Chondrocyte (in vitro differentiated cells): Measurements from ENCODE around the gene LSS. TPM values are rescaled to one million over a fixed set of nuclear protein-coding genes. Genes with fewer than 3 reads are reported as not detected.

ENCODE experiments used
- DNase-seq: peaks from one replicate; pipeline ENCODE4 v3.0.0; 2021; ENCODE audit warnings: mixed read lengths, low spot score
- H3K27ac Mint-ChIP-seq: one replicate; pipeline ENCODE4 v1.8.0; 2021; ENCODE audit warnings: mild to moderate bottlenecking, moderate library complexity, mixed read lengths; ENCODE audit not compliant: unreplicated experiment
- H3K27me3 Mint-ChIP-seq: 2 replicates; pipeline ENCODE4 v1.8.0; 2021; ENCODE audit warnings: low read depth, mixed read lengths
- H3K36me3 Mint-ChIP-seq: 2 replicates; pipeline ENCODE4 v1.8.0; 2021; ENCODE audit warnings: low read depth, mixed read lengths
- H3K4me1 Mint-ChIP-seq: 2 replicates; pipeline ENCODE4 v1.8.0; 2021; ENCODE audit warnings: low read depth, mild to moderate bottlenecking, mixed read lengths
- H3K4me3 Mint-ChIP-seq: one replicate; pipeline ENCODE4 v1.8.0; 2021; ENCODE audit warnings: mild to moderate bottlenecking, moderate library complexity, mixed read lengths; ENCODE audit not compliant: unreplicated experiment
- H3K9me3 Mint-ChIP-seq: 2 replicates; pipeline ENCODE4 v1.8.0; 2021; ENCODE audit warnings: low read depth, mixed read lengths
- total RNA-seq: library from RNA; stranded (reverse); gene quantifications from 3 replicates; pipeline ENCODE4 v1.2.1, GENCODE V29; 2021
- TF ChIP-seq, protein P1 (sequence below): fragments of 200-600 bp; sonication (generic); IDR thresholded peaks from 2 replicates; pipeline ENCODE4 v1.5.0; 2021; ENCODE audit warnings: antibody characterized with exemption, mild to moderate bottlenecking, moderate library complexity

LSS gene
- total RNA-seq, 1 donor from 2014 or later: 107 TPM

DNA sequence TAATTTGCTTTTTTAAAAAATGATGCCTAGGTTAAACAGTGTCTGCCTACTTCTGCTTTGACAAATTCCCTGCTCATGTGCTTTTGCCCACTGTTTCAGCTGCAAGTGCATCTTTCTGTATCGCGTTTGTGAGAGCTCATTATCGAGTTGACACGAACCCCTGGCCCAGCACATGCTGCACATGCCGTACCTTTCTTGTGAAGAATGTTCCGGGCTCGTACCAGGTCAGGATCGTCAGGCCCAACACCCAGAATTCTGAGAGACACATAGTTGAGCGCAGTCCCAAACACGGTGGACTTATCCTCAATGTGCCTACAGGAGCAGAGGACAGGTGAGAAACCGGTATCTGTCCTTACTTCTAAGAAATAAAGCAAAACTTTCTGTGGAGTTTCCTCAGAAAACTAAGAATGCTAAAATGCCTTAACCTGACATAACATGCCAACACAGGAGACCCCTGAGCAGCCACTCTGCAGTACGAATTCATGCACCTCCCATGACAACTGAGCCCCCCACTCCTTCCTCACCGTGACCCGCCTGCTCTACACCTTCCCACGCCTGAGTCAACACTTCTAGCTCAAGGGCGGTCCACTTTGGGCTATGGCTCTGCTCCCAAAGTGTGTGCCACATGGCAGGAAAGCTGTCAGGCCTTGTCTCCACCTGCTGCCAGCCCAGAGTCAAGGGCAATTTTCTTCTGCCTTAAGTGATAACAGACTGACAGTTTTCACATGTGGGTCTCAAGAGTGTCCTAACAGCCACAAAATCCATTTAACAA is 6.7 kb downstream of the LSS start:
- peak; percentile 51 for DNase-seq
- TF ChIP-seq, protein P1, sequence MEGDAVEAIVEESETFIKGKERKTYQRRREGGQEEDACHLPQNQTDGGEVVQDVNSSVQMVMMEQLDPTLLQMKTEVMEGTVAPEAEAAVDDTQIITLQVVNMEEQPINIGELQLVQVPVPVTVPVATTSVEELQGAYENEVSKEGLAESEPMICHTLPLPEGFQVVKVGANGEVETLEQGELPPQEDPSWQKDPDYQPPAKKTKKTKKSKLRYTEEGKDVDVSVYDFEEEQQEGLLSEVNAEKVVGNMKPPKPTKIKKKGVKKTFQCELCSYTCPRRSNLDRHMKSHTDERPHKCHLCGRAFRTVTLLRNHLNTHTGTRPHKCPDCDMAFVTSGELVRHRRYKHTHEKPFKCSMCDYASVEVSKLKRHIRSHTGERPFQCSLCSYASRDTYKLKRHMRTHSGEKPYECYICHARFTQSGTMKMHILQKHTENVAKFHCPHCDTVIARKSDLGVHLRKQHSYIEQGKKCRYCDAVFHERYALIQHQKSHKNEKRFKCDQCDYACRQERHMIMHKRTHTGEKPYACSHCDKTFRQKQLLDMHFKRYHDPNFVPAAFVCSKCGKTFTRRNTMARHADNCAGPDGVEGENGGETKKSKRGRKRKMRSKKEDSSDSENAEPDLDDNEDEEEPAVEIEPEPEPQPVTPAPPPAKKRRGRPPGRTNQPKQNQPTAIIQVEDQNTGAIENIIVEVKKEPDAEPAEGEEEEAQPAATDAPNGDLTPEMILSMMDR: no peak
- peaks cover 28% of the 10 kb centered on the region for H3K4me1 Mint-ChIP-seq
- no peaks in the 10 kb centered on the region for H3K9me3 Mint-ChIP-seq
- H3K36me3 Mint-ChIP-seq: peaks cover 17% of the 10 kb centered on the region
- H3K27ac Mint-ChIP-seq: no peak overlapping the region
- no peak overlapping the region for H3K4me3 Mint-ChIP-seq
- H3K27me3 Mint-ChIP-seq: no peaks in the 10 kb centered on the region

DNA sequence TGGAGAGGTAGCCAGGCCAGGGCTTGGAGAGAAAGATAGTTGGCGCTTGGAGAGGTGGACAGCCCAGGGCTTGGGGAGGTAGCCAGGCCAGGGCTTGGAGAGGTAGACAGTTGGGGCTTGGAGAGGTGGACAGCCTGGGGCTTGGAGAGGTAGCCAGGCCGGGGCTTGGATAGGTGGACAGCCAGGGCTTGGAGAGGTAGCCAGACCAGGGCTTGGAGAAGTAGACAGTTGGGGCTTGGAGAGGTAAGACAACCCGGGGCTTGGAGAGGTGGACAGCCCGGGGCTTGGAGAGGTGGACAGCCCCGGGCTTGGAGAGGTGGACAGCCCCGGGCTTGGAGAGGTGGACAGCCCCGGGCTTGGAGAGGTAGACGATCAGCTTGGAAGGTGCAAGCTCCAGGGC is 7.7 kb downstream of the LSS start:
- TF ChIP-seq, protein P1: no peak
- Mint-ChIP-seq H3K27ac (no peak overlapping the region), H3K36me3 (peaks cover 18% of the 10 kb centered on the region), H3K9me3 (no peaks in the 10 kb centered on the region), H3K4me1 (peaks cover 18% of the 10 kb centered on the region), H3K27me3 (no peaks in the 10 kb centered on the region), H3K4me3 (no peak overlapping the region)
- peak; percentile 53 for DNase-seq

DNA sequence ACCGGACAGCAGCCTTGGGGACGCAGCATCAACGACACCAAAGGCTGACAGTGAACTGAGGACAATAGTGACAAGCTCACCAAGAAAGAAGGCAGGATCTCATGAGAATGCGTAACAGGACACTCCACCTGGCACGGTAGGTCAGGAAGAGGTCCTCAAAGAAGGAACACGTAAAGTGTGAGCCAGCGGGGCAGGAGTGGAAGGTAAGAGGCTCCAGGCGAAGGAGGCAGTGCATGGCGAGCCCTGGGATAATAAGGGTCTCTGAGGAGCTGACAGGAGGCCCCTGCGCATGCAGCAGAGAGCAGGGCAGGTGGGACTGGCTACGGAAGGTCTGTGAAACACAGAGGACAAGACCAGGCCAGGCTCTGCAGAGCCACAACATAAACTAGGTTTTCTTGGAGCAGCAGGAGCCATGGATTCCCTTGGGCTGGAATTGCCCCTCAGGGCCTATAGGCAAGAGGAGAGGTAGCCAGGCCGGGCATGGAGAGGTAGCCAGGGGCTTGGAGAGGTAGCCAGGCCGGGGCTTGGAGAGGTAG is 8.2 kb downstream of the LSS start:
- H3K36me3 Mint-ChIP-seq: peaks cover 18% of the 10 kb centered on the region
- peak; percentile 66 for DNase-seq
- no peak overlapping the region for H3K27ac Mint-ChIP-seq
- peaks cover 13% of the 10 kb centered on the region for H3K4me1 Mint-ChIP-seq
- TF ChIP-seq, protein P1: no peak
- no peaks in the 10 kb centered on the region for H3K27me3 Mint-ChIP-seq
- no peaks in the 10 kb centered on the region for H3K9me3 Mint-ChIP-seq
- no peak overlapping the region for H3K4me3 Mint-ChIP-seq

DNA sequence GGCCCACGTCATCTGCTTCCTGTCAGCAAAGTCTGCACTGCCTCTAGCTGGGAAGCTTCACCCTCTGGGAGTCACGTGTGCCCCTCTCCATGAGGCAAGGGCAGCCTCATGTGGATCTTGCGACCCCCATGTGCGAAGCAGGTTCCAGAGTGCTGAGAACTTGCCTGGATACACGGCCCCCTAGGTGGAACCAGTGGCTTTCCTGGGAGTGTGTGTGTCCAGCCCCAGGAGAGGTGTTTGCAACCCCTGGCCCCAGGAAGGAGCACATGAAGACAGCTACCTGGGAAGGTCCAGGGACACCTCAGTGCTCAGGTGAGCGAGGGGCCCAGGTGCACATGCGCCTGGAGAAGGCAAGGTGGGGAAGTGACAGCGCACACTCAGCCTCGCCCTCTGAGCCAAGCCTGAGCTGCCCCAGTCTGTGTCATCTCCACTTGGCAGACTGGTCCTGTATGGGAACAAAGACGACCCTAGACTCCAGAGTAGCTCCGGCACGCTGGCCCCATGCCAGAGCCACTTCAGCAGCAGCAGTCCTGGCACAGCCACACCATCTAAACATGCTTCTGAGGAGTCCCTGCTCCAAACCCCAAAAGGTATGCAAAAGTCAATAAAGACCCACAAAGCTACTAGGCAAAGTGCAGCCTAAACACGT is 8.9 kb downstream of the LSS start:
- H3K4me3 Mint-ChIP-seq: no peak overlapping the region
- H3K27me3 Mint-ChIP-seq: no peaks in the 10 kb centered on the region
- no peak overlapping the region for H3K27ac Mint-ChIP-seq
- DNase-seq: peak; percentile 60
- peaks cover 9% of the 10 kb centered on the region for H3K4me1 Mint-ChIP-seq
- H3K9me3 Mint-ChIP-seq: no peaks in the 10 kb centered on the region
- TF ChIP-seq, protein P1: no peak
- H3K36me3 Mint-ChIP-seq: peaks cover 19% of the 10 kb centered on the region

DNA sequence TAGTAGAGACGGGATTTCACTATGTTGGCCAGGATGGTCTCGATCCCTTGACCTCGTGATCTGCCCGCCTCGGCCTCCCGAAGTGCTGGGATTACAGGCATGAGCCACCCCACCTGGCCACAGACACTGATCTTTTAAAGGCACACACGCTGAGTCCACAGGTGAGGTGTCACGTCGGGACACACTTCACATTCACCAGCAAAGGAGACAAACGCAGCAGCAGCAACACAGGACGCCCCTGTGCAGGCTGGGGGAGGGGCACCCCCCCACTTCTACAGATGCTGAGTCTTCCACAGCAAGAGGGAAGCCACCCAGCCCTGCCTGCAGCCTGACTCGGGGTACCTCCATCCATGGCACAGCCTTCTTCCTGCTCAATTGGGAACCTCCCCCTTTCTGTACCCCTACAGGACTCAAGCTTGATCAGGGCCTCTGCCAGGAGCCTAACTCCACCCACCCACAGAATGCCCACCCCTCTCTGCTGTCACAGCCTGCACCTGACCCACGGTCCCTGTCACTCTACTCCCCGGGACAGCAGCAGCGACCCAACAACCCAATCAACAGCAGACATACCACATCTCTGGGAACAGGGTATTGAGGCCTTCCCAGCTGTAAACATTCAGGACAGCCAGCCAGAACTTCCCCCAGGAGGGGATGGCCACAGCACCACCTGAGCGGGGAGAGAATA is 9.5 kb downstream of the LSS start:
- Mint-ChIP-seq H3K9me3 (no peaks in the 10 kb centered on the region), H3K4me1 (peaks cover 5% of the 10 kb centered on the region), H3K27me3 (no peaks in the 10 kb centered on the region), H3K4me3 (no peak overlapping the region), H3K36me3 (peaks cover 21% of the 10 kb centered on the region), H3K27ac (no peak overlapping the region)
- peak; percentile 59 for DNase-seq
- TF ChIP-seq, protein P1: no peak
